HG02970 (cell line): ENCODE data around the gene PHTF1.
A peak's percentile ranks its signal among the peaks of the same experiment; 100 is the strongest.

Experiments used
- ATAC-seq: cut with Tn5 transposase; IDR thresholded peaks from one replicate; pipeline ENCODE4 v1.9.1; 2021; ENCODE audit warnings: mild to moderate bottlenecking, moderate library complexity, moderate number of reproducible peaks; ENCODE audit not compliant: unreplicated experiment, low FRiP score

Gene PHTF1

DNA sequence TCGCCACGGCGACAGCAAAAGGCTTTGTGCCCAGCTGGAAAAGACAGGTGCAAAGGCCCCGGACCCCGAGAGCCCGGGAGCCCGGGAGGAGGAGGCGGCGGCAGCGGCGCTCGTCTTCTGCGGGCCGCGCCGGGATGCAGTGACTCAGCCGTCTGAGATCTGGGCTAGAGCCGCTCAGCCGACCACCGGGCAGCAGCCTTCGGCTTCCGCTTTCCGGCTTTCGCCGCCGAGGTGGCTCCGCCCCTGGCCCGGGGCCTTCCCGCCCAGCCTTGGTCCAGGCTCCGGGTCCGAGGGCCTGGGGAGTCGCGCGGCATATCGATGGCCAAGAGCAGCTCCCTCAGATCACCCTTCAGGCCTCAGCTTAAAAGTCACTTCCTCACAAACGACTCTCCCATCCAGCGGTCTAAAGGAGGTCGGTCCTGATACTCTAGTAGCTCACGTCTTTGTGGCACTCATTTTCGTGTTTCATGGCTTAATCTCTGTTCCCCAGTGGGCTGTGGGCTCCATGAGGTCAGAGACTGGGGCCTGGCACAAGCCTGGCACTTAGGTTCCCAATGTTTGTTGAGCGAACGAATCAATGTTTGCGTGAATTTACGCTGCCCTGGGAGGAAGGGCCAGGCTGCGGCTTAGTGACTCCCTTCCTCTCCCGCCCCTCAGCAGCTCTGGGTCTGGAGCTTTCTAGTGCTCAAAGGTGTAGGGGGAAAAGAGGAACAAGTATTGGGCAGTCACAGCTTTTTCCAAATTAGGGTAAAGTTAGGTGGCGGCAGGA lies at the start of gene PHTF1:
Gene PHTF1 (minus strand): TSS at position 154 of the 769 bp plus-strand sequence. CDS start 783 bp downstream, outside the sequence.
- ATAC-seq: peak; percentile 73

DNA sequence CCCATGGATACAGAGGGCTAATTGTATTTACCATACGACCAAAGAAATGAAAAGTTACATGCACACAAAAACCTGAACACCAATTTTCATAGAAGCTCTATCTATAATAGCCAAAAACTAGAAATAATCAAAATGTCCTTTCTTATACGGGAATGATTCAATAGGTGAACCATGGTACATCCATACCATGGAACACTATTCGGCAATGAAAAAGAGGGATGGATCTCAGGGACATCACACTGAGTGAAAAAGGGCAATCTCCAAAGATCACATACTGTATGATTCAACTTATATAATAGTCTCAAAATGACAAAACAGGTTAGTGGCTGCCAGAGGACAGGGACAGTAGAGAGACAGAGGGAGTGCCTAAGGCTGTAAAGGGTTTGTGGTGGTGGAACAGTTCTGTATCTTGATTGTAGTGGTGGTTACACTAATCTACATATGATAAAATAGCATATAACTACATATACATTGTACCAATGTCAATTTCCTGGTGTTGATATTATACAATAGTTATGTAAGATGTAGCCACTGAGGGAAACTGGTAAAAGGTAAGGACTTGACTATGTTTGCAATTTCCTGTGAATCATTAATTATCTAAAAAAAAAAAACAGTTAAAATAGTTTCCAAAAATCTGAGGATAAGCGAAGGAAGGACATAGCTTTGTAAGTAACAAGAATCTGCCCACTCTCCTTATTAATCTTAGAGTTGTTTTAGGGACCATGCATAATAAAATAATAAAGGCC lies 49.3 kb upstream of the PHTF1 start:
- no peak for ATAC-seq

DNA sequence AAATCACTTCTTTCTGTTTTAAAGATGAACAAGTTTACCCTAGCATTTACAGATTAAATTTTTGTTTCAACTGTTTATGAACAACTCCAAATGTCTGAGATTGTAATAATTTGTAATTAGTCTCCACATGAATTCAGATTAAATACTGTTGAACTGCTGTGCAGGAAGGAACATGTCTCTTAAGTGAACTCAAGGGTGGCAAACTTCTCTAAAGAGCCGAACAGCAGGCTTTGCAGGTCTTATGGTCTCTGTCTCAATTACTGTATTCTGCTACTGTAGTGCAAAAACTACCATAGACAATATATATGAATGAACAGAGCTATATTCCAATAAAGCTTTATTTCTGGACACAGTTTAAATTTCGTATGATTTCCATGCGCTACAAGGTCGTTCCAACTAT lies 46.4 kb upstream of the PHTF1 start:
- no peak for ATAC-seq

DNA sequence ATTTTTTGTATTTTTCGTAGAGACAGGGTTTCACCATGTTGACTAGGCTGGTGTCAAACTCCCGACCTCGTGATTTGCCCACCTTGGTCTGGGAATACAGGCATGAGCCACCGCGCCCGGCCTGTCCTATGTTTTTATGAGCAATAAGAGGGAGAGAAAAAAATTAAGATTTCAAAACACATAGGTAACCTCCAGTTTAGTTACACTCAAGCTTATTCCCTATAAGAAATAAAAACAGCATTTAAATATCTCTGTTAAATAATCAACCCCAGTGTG lies 45.9 kb upstream of the PHTF1 start:
- no peak for ATAC-seq

DNA sequence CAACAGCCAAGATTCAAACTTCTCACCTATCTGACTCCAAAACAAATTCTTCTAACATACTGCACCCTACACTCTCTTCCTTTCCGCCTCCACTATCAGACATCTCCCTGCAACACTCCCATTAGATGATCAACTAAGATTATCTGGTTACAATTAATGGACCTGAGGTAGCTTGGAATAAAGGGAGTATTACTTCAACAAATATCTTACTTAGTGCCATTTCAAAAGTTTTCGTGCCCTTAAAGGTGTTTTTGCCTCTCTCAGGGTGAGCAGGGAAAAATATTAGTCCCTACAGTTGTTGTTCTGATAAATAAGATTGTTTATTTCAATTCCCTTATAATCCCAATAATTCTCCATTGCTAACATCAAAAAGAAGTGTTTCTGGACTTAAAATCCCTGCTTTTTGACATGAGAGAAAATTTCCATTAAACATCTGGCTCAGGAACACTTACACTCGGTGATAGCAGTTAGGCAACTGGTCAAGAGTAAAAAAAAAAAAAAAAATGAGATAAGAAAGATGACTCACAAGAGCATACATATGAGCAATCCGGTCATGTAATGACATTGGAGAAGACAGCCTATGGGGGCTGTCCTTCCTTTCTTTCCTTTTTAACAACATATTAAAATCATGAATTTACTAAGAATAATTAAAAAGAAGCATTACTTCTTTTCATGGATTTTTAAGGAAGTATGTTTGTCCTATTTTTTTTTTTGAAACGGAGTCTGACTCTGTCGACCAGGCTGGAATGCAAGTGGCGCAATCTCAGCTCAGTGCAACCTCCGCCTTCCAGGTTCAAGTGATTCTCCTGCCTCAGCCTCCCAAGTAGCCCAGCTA lies 45.4 kb upstream of the PHTF1 start:
- ATAC-seq: no peak

DNA sequence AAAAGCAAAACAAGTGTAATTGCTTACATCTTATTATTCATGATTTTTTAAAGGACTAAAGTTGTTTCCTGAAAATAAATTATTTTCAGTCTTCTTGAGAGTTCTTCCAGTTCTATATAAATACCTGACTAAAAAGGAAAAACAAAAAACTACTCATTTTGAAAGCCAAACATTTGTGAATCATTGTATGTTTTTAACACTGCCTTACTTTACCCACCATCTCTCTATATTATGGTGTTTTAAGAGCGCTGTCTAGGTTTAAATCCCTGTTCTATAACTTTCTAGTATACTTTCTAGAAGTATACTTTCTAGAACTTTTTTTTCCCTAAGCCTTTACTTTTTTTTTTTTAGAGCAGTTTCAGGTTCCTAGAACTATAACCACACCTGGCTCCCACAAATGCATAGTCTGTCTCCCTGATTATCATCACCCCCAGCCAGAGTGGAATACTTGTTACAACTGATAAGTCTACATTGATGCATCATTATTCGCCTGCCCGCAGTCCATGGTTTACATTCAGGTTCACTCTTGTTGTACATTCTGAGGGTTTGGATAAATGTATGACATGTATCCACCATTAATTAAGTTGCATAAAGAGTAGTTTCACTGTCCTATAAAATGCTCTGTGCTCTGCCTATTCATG lies 43.2 kb upstream of the PHTF1 start:
- ATAC-seq: no peak

DNA sequence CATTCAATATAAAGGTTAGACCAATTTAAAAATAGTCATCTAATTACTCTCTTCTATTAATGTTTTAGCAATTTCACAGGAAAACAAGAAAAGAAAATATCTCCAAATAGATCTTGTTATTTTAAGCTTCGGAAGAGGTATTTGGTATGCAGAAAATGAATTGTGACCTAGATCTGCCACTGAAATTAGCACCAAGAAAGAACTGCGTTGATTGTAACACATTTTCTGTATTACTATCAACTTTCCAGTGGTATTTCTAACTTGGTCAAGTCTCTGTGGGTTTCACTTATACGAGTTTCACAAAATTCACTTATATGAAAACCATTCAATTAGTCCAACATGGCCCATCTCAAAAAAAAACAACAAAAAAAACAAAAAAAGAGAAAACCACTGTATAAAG lies 41.2 kb upstream of the PHTF1 start:
- no peak for ATAC-seq

DNA sequence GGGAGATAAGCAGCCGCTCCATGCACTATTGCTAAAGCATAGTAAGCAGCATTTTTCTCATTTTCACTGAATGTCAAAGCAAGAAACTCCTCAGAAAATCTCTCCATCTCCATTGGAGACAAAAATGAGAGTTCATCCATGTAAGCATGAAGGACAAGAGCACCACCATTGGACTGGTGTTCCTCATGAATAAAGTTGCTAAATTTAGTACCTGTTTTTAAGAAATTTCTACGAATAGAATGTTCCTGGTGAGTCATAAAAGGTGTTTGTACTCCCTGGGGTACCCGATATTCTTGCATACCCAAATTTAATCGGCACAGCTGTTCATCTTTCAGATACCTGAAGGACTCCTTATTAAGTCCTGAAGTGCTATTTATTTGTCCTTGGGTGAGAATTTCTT lies 38.2 kb upstream of the PHTF1 start:
- ATAC-seq: no peak

DNA sequence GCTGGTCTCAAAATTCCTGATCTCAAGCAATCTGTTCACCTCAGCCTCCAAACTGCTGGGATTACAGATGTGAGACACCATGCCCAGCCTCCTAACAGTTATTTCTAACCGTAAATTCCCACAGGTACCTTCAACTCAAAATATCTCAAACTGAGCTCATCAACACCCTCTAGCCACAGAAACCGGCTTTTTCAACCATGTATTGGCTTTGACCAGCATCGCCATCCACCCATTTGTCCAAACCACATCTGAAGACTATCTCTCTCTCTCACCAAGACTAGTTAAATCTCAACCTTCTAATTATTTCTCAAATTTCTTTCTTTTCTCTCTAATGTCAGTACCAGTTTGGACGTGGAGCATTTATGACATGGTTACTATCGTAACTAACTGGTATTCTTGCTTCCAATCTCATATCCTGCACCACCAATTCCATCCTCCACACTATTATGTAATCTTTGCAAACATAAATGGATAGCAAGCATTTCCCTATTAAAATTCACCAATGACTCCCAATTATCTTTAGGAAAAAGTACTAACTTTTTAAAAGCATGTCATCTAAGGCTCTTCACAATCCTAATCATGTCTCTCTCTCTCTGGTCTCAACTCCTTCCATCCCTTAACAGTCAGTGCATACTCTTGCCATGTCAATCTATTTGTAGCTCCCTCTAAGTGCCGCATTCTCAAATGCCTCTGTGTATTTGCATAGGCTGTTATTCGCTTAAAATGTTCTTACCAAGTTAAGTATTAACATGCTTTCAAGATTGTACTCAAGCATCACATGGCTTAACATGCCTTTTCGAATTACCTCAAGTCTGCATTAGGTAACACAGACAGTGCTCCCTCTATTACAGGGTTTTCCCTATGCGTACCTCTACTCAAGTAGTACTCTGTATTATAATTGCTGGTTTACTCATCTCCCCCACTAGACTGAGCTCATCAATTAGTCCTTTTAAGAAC lies 34.9 kb upstream of the PHTF1 start:
- peak; percentile 70 for ATAC-seq

DNA sequence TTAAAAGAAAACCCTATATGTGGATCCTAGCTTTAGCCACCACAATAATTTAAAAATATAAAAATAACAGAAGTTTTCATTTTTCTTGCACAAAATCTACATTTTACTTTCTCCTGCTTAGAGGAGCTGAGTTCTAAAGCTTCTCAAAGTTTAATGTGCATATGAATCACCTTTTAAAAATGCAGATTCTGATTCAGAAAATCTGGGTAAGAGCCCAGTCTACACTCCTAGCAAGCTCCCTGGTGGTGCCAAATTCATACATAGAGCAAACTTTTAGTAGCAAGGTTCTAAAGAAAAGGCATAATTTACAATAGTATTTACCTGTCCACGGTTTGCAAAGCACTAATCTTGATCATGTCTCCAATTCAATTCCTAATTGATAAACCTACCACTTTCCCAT lies 33.7 kb upstream of the PHTF1 start:
- no peak for ATAC-seq

DNA sequence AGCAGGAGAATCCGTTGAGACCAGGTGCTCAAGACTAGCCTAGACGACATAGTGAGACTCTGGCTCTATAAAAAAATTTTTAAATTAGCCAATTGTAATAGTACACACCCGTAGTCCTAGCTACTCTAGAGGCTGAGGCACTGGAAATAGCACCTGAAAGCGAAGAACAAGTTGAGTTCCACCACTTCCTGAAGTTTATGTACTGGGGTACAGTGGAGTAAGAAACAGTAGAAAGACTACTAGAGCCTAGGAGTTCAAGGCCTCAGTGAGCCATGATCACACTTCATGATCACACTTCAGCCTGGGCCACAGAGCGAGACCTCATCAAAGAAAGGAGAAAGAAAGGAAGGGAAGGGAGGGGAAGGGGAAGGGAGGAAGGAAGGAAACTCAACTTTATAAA lies 33.2 kb upstream of the PHTF1 start:
- no peak for ATAC-seq

DNA sequence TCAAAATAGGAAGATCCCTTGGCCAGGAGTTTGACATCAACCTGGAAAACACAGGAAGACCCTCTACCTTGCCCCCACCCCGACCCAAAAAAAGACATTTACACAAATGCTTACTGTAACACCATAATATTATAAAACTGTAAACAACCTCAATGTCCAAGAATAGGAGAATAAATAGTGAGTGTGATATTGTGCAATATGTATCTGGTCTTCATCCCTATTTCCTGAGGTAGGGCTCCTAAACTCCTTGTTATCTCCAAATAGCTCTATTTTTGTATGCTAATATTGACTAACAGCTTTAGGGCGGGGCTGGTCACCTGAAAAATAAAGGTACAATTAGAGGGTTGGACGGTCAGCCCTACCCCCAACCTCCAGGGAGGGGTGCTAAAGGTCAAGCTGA lies 29.5 kb upstream of the PHTF1 start:
- no peak for ATAC-seq

DNA sequence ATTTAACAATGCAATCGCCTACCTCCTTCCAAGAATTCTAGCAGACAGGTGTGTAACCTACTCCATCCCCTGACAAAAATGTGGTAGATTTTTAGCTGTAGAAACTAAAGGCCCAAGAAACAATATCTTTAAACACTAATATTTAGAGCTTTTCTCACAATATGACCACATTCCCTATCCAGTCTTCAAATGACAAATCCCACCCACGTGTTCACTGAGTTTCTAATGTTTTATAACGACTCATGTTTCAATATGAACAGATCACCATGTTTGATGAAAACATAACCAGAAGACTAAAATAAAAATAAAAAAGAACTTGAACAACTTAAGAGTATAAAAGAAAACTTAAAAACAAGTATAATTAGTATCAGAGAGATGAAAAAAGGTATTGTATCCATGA lies 28.4 kb upstream of the PHTF1 start:
- ATAC-seq: no peak

DNA sequence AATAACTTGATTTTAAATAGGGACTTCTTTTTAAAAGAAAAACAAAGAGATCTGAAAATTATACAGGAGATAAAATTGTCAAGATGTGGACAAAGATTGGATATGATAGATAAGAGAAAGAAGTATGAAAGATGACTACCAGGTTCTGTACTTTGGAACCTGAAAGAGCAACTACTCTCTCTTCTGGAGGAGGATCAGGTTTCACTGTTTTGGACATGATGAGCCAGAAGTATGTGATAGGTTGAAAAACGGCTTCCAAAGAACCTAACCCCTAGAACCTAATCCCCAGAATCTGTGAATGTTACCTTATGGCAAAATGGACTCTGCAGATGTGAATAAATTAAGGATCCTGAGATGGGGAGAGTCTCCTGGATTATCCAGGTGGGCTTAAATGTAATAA lies 26.8 kb upstream of the PHTF1 start:
- ATAC-seq: no peak

DNA sequence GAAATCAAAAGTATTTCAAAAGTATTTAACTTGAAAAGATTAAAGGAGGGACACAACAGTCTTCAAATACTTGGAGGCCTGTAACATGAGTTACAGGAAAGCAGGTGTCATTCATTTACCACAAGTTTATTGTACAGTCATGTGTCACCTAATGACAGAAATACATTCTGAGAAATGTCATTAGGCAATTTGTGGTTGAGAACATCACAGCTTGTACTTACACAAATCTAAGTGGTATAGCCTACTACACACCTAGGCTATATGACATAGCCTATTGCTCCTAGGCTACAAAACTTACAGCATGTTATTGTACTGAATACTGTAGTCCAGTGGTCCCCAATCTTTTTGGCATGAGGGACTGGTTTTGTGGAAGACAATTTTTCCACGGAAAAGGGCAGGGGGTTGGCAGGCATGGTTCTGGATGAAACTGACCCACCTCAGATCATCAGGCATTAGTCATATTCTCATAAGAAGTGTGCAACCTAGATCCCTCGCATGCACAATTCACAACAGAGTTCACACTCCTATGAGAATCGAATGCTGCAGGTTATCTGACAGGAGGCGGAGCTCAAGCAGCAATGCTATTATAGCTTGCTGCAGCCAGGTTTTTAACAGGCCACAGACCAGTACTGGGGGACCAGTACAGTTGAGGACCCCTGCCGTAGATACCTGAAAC lies 25.0 kb upstream of the PHTF1 start:
- peak; percentile 49 for ATAC-seq

DNA sequence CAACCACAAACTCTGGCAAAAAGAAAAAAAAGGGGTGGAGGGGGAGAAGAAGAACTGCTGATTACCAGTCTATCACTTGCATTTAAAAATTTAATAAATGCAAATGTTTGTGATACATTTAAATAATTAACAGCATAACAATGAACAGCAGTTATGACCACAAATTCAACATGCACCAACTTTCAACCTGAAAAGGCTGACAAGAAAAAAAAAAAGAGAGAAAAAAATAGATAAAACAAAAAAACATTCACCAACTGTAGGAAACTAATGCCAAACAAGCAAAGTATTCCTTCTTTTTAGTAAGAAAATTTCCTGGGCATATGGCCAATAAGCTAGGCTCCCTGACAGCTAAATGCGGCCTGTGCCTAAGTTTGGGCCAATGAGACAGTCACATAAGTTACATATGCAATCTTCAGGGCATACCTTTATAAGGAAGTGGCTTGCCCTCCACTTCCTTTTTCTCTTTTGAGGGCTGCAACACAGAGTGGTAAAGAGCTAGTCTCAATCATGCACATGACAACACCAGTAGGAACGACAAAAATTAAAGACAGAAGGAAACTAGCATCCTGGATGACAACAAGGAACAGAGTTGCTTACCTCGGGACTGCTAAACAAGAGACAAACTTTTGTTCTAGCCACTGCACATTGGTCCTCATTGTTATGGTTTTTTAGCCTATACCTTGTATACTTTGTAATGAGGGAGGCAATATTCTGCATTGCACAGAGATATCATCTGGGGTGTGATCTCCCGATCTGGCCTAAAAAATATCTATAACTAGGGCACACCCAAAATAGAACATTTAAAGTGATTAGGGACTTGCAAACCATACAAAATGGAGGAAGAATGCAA lies 24.2 kb upstream of the PHTF1 start:
- ATAC-seq: peak; percentile 41

DNA sequence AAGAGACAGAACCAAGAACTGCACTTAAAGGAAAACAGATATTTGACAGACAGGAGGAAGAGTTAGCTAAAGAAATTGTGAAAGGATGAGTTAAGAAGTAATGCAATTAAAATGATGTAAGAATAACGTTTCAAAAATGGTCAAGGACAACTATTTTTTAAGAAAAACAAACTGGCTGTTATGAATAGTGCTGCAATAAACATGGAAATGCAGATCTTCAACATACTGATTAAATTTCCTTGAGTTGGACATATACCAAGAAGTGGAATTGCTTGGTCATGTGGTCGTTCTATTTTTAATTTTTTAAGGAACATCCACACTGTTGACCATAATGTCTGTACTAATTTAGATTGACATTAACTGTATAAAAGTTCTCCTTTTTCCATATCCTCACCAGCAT lies 23.1 kb upstream of the PHTF1 start:
- ATAC-seq: no peak

DNA sequence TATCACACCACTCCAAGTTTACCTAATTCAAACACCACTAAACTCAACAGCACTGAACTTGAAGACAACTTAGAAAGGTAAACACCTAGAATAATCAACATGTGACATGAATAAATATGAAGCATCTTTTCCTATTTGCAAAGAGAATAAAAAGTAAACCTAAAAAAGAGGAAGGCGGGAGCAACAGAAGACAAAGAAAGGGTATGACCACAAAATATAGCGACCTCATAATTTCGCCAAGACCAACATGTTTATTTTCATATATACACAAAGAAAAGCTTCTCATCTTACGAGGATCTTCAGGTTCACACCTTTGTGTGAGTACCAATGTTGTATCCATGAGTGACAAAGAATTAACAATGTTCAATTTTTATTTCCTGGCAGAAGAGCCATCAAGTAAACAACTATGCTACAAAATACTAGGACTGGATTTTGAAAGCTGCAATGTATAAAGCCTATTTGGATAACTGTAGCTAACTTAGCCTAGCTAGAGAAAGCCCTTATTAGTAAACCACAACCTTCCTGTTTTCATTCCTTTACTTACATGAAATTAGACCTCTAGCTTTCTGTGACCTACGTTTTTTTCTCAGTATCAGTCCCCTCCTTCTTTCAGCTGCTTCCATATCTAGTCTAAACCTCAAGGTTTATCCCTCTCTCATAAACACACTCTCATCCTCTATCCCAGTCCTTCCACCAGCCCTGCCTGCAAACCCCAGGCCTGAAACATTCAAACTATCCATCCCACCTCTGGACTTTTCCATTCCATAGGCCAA lies 21.3 kb upstream of the PHTF1 start:
- ATAC-seq: no peak
